Endodermal cell (in vitro differentiated cells): ENCODE results near the gene ANGPT4. TPM values are rescaled to one million over a fixed set of nuclear protein-coding genes. Genes with fewer than 3 reads are reported as not detected.
A peak's percentile ranks its signal among the peaks of the same experiment; 100 is the strongest.

Experiments used
- DNase-seq: peaks from one replicate; pipeline ENCODE4 v3.0.0-alpha.2; 2017
- H3K27ac ChIP-seq: 2 replicates; pipeline ENCODE4 v1.5.1; 2013; ENCODE audit warnings: mild to moderate bottlenecking, low read depth, low read length, moderate library complexity
- H3K27me3 ChIP-seq: 2 replicates; pipeline ENCODE4 v1.6.1; 2013; ENCODE audit warnings: mild to moderate bottlenecking, low read length, moderate library complexity; ENCODE audit not compliant: insufficient read depth, control insufficient read depth, poor library complexity, severe bottlenecking
- H3K36me3 ChIP-seq: 2 replicates; pipeline ENCODE4 v1.7.0; 2013; ENCODE audit warnings: mild to moderate bottlenecking, low read length, moderate library complexity; ENCODE audit not compliant: control insufficient read depth, insufficient read depth
- H3K4me1 ChIP-seq: one replicate; pipeline ENCODE4 v1.7.0; 2013; ENCODE audit warnings: low read length; ENCODE audit not compliant: control insufficient read depth, insufficient read depth
- H3K4me3 ChIP-seq: 2 replicates; pipeline ENCODE4 v1.5.1; 2013; ENCODE audit warnings: mild to moderate bottlenecking, low read length, moderate library complexity
- H3K9ac ChIP-seq: 2 replicates; pipeline ENCODE4 v1.6.1; 2013; ENCODE audit warnings: mild to moderate bottlenecking, low read length, moderate library complexity; ENCODE audit not compliant: poor library complexity, severe bottlenecking; ENCODE audit errors: extremely low read depth
- H3K9me3 ChIP-seq: 2 replicates; pipeline ENCODE4 v1.6.1; 2013; ENCODE audit warnings: mild to moderate bottlenecking, low read length, moderate library complexity; ENCODE audit not compliant: control insufficient read depth
- H3K27ac Mint-ChIP-seq: 2 replicates; pipeline ENCODE4 v1.8.0; 2020; ENCODE audit warnings: mixed read lengths
- H3K27me3 Mint-ChIP-seq: 2 replicates; pipeline ENCODE4 v1.8.0; 2021; ENCODE audit warnings: mild to moderate bottlenecking, mixed read lengths; ENCODE audit not compliant: insufficient read depth
- H3K36me3 Mint-ChIP-seq: 2 replicates; pipeline ENCODE4 v1.8.0; 2020; ENCODE audit warnings: low read depth, mixed read lengths
- H3K4me1 Mint-ChIP-seq: 2 replicates; pipeline ENCODE4 v1.8.0; 2020; ENCODE audit warnings: mixed read lengths
- H3K4me3 Mint-ChIP-seq: 2 replicates; pipeline ENCODE4 v1.8.0; 2020; ENCODE audit warnings: mild to moderate bottlenecking, moderate library complexity, mixed read lengths
- H3K9me3 Mint-ChIP-seq: 2 replicates; pipeline ENCODE4 v1.8.0; 2020; ENCODE audit warnings: mild to moderate bottlenecking, mixed read lengths
- CTCF ChIP-seq: fragments of 200-600 bp; sonication (generic); conservative IDR thresholded peaks from 2 replicates; pipeline ENCODE4 v1.5.0; 2021; ENCODE audit warnings: antibody characterized with exemption, mild to moderate bottlenecking
- WGBS, 2 experiments: methylation state at CpG; one replicate each; pipeline versions ENCODE4 v1.1.5 to v1.1.7; 2013; ENCODE audit warnings: missing lambda C conversion rate in 2 of 2, mixed read lengths in 1 of 2; ENCODE audit not compliant: insufficient coverage in 1 of 2, insufficient read length in 1 of 2; 5-methylcytosine and 5-hydroxymethylcytosine counted together
- total RNA-seq, 2 donors: library from RNA; stranded (reverse); fragmentation: NEBNext Ultra II Directional in 1 of 2; extraction: Animal tissue kit (Norgen Biotek cat#: 25700) in 1 of 2; gene quantifications; 2 replicates in 1 of 2; 3 replicates in 1 of 2; pipeline ENCODE4 v1.2.1, GENCODE V29; 2021

The ANGPT4 gene
- total RNA-seq, 2 donors from 2014 or later: 0.31 to 0.51 TPM

- Histone ChIP-seq H3K9ac (no peak overlapping the region), H3K36me3 (no peaks in the 10 kb centered on the region), H3K27me3 (peaks cover 34% of the 10 kb centered on the region), H3K9me3 (no peaks in the 10 kb centered on the region), H3K4me1 (peaks cover 7% of the 10 kb centered on the region), H3K4me3 (no peak overlapping the region), H3K27ac (no peak overlapping the region)
- 92 to 96% methylated on average over 7 to 11 of the region's 11 CpGs for WGBS, 2 experiments
- H3K9me3 Mint-ChIP-seq: no peaks in the 10 kb centered on the region
- no peak overlapping the region for H3K4me3 Mint-ChIP-seq
- no peak for TF ChIP-seq CTCF
- H3K4me1 Mint-ChIP-seq: peaks cover 3% of the 10 kb centered on the region
- H3K27me3 Mint-ChIP-seq: peaks cover 45% of the 10 kb centered on the region
- peaks cover 2% of the 10 kb centered on the region for H3K36me3 Mint-ChIP-seq
- no peak overlapping the region for H3K27ac Mint-ChIP-seq
- no peak for DNase-seq
Measured at GRCh38 chr20:845941-846893, 69.9 kb downstream of the ANGPT4 start.

- Histone ChIP-seq H3K27me3 (peaks cover 34% of the 10 kb centered on the region), H3K4me3 (no peak overlapping the region), H3K4me1 (peaks cover 7% of the 10 kb centered on the region), H3K27ac (peak overlapping the region; percentile 95), H3K36me3 (no peaks in the 10 kb centered on the region), H3K9ac (no peak overlapping the region), H3K9me3 (no peaks in the 10 kb centered on the region)
- Mint-ChIP-seq H3K27ac (no peak overlapping the region), H3K36me3 (peaks cover 2% of the 10 kb centered on the region), H3K9me3 (no peaks in the 10 kb centered on the region), H3K4me3 (peak overlapping the region; percentile 58), H3K4me1 (peaks cover 3% of the 10 kb centered on the region), H3K27me3 (peaks cover 48% of the 10 kb centered on the region)
- WGBS, 2 experiments: 60 to 66% methylated on average over 37 to 50 of the region's 50 CpGs
- TF ChIP-seq CTCF: peak; percentile 1
- peak; percentile 68 for DNase-seq
Measured at GRCh38 chr20:845226-845868, 70.8 kb downstream of the ANGPT4 start.

- DNase-seq: peak; percentile 97
- Histone ChIP-seq H3K4me3 (peak overlapping the region; percentile 75), H3K9ac (peak overlapping the region; percentile 53), H3K27me3 (peaks cover 34% of the 10 kb centered on the region), H3K27ac (peak overlapping the region; percentile 95), H3K36me3 (no peaks in the 10 kb centered on the region), H3K4me1 (peaks cover 7% of the 10 kb centered on the region), H3K9me3 (no peaks in the 10 kb centered on the region)
- Mint-ChIP-seq H3K36me3 (peaks cover 2% of the 10 kb centered on the region), H3K27me3 (peaks cover 48% of the 10 kb centered on the region), H3K4me1 (peaks cover 3% of the 10 kb centered on the region), H3K4me3 (peak overlapping the region; percentile 58), H3K27ac (no peak overlapping the region), H3K9me3 (no peaks in the 10 kb centered on the region)
- TF ChIP-seq CTCF: peak; percentile 12
- WGBS, 2 experiments: 22 to 23% methylated on average over 34 to 44 of the region's 47 CpGs
Measured at GRCh38 chr20:844473-845225, 71.5 kb downstream of the ANGPT4 start.
